Cardiac fibroblast (primary cell): ENCODE measurements around the gene PDZD4.

Experiments used
- DNase-seq, 2 donors: peaks; one replicate each; pipeline versions ENCODE4 v3.0.0 to v3.0.0-alpha.2; 2010; ENCODE audit warnings: low read depth in 2 of 2
- H3K4me3 ChIP-seq, 2 donors: replicated peaks in 1 of 2; 1 replicate in 1 of 2; 2 replicates in 1 of 2; pipeline ENCODE4 v1.5.1; 2011; ENCODE audit warnings: low read depth in 2 of 2, low read length in 2 of 2, mild to moderate bottlenecking in 2 of 2, moderate library complexity in 1 of 2
- CTCF ChIP-seq: IDR thresholded peaks from one replicate; pipeline ENCODE4 v1.5.1; 2011; ENCODE audit warnings: low read depth, mild to moderate bottlenecking, low read length, inconsistent platforms

PDZD4 gene

GRCh38 chrX:153844509-153845082 lies 14.3 kb upstream of the PDZD4 start:
- DNase-seq: no peak
- no peak for TF ChIP-seq CTCF
- H3K4me3 ChIP-seq: no peak overlapping the region

GRCh38 chrX:153836921-153837320 lies 6.6 kb upstream of the PDZD4 start:
- no peak overlapping the region for H3K4me3 ChIP-seq
- no peak for TF ChIP-seq CTCF
- no peak for DNase-seq

- TF ChIP-seq CTCF: no peak
- no peak overlapping the region for H3K4me3 ChIP-seq
- DNase-seq: no peak
Observed at GRCh38 chrX:153832728-153833127, 2.4 kb upstream of the PDZD4 start.

GRCh38 chrX:153831429-153832150 lies 1.2 kb upstream of the PDZD4 start:
- DNase-seq: no peak
- no peak overlapping the region for H3K4me3 ChIP-seq
- no peak for TF ChIP-seq CTCF

GRCh38 chrX:153830640-153831428 lies 490 bp upstream of the PDZD4 start:
- no peak for DNase-seq
- no peak for TF ChIP-seq CTCF
- no peak overlapping the region for H3K4me3 ChIP-seq

- no peak for DNase-seq
- no peak for TF ChIP-seq CTCF
- H3K4me3 ChIP-seq: no peak overlapping the region
Observed at GRCh38 chrX:153829549-153829798, 870 bp downstream of the PDZD4 start.
